ENCODE measurements around the gene IKZF2. TPM values are rescaled to one million over a fixed set of nuclear protein-coding genes. Genes with fewer than 3 reads are reported as not detected.

IKZF2 gene
- polyA plus RNA-seq, 2 of the 4 experiments (the other 2 are of a cell fraction) = 0.17 to 0.44 TPM

GRCh38 chr2:213162516-213163118, 11.2 kb upstream of the IKZF2 start:
- H3K4me1 ChIP-seq = no peaks in the 10 kb centered on the region
- no peak overlapping the region for H3K27ac ChIP-seq
- no peak overlapping the region for H3K4me2 ChIP-seq
- FAIRE-seq = no peak
- H3K9me3 ChIP-seq = no peaks in the 10 kb centered on the region
- POLR2A ChIA-PET = no interaction called here
- 30% methylated on average over 3 of the region's 3 CpGs for WGBS (ENCODE audit: missing lambda C conversion rate)
- no peak overlapping the region for H3K4me3 ChIP-seq
- ATAC-seq = no peak
- no peak for DNase-seq (ENCODE audit: low read depth in 1 of 2, low spot score in 1 of 2)
- TF ChIP-seq BCL3 (IDR thresholded peaks at IDR 0.05) (no peak), FOSL2 (IDR thresholded peaks at IDR 0.05) (no peak), FOSL2 (CRISPR knock-in tag; IDR thresholded peaks at IDR 0.05) (no peak), JUN (IDR thresholded peaks at IDR 0.05) (no peak), NPAS2 (CRISPR knock-in tag; IDR thresholded peaks at IDR 0.05; ENCODE audit: borderline replicate concordance) (no peak), CHD4 (IDR thresholded peaks at IDR 0.05; ENCODE audit: borderline replicate concordance) (no peak), HOXB5 (CRISPR knock-in tag; IDR thresholded peaks at IDR 0.05) (no peak), ELK1 (IDR thresholded peaks at IDR 0.05; ENCODE audit: low read depth, low read length) (no peak), GATA3 (IDR thresholded peaks at IDR 0.05; ENCODE audit: borderline replicate concordance) (no peak), RARB (CRISPR knock-in tag; IDR thresholded peaks at IDR 0.05) (no peak), FOXS1 (CRISPR knock-in tag; IDR thresholded peaks at IDR 0.05) (no peak), CEBPB (IDR thresholded peaks at IDR 0.05) (no peak), MAZ (IDR thresholded peaks at IDR 0.05; ENCODE audit: borderline replicate concordance, low read depth, low read length) (no peak), REST (IDR thresholded peaks at IDR 0.05) (no peak), ZFP36 (IDR thresholded peaks at IDR 0.05; ENCODE audit: borderline replicate concordance, partially characterized antibody) (no peak)
- CTCF ChIA-PET = interaction anchor here (1.3 kb wide), 1 partner anchor 9 kb away, joined by 5 read pairs; no protein-coding TSS in a partner anchor

- H3K4me2 ChIP-seq = no peak overlapping the region
- no peak for DNase-seq (ENCODE audit: low read depth in 1 of 2, low spot score in 1 of 2)
- CTCF ChIA-PET = interaction anchor here (1.3 kb wide), 1 partner anchor 8 kb away, joined by 5 read pairs; no protein-coding TSS in a partner anchor
- POLR2A ChIA-PET = no interaction called here
- no peak for ATAC-seq
- TF ChIP-seq HOXA7 (CRISPR knock-in tag; IDR thresholded peaks at IDR 0.05) (no peak), RFX5 (IDR thresholded peaks at IDR 0.05) (no peak), RARB (CRISPR knock-in tag; IDR thresholded peaks at IDR 0.05) (no peak), EHMT2 (IDR thresholded peaks at IDR 0.05; ENCODE audit: low read depth) (no peak), HDAC2 (IDR thresholded peaks at IDR 0.05) (no peak), HOXB13 (CRISPR knock-in tag; IDR thresholded peaks at IDR 0.05; ENCODE audit: low read depth) (no peak), PHF8 (IDR thresholded peaks at IDR 0.05; ENCODE audit: borderline replicate concordance, low read depth) (no peak)
- no peak overlapping the region for H3K4me3 ChIP-seq
- WGBS (ENCODE audit: missing lambda C conversion rate) = 42% methylated on average over 5 of the region's 5 CpGs
- no peaks in the 10 kb centered on the region for H3K9me3 ChIP-seq
- no peaks in the 10 kb centered on the region for H3K4me1 ChIP-seq
- FAIRE-seq = no peak
- no peak overlapping the region for H3K27ac ChIP-seq
Measured at GRCh38 chr2:213161759-213162515, 10.5 kb upstream of the IKZF2 start.
